Vagina (tissue), 2 donors: ENCODE measurements around the gene STOX1. TPM values are rescaled to one million over a fixed set of nuclear protein-coding genes. Genes with fewer than 3 reads are reported as not detected.
"Not testable (repeated sequence)": the region's sequence is repeated elsewhere in the genome, so short reads cannot be mapped to it uniquely, and the experiment has no call there.

Experiments
- DNase-seq, 2 donors: peaks; one replicate each; pipeline ENCODE4 v3.0.0-alpha.2; 2017; ENCODE audit errors: extremely low spot score in 2 of 2
- H3K27ac ChIP-seq: fragments of 200-600 bp; sonication (generic); one replicate; pipeline ENCODE4 v1.5.1; 2019
- H3K27me3 ChIP-seq: fragments of 200-600 bp; sonication (generic); one replicate; pipeline ENCODE4 v1.5.1; 2019
- H3K36me3 ChIP-seq, 2 donors: fragments of 200-600 bp; sonication (generic); one replicate each; pipeline ENCODE4 v1.5.1; 2017 to 2019
- H3K4me1 ChIP-seq: fragments of 200-600 bp; sonication (generic); one replicate; pipeline ENCODE4 v1.5.1; 2019
- H3K4me3 ChIP-seq, 2 donors: fragments of 200-600 bp; sonication (generic); 1 replicate in 1 of 2; 2 replicates in 1 of 2; pipeline ENCODE4 v1.5.1; 2016 to 2019
- H3K9me3 ChIP-seq: fragments of 200-600 bp; sonication (generic); one replicate; pipeline ENCODE4 v1.5.1; 2019
- POLR2A ChIP-seq, 2 donors: fragments of 450-650 bp; IDR thresholded peaks; one replicate each; pipeline ENCODE4 v1.6.1; 2017; ENCODE audit warnings: antibody characterized with exemption in 2 of 2, mild to moderate bottlenecking in 2 of 2, moderate library complexity in 2 of 2
- POLR2AphosphoS5 ChIP-seq, 2 donors: sonication (generic); formaldehyde crosslinking; IDR thresholded peaks; one replicate each; pipeline ENCODE4 v1.9.0; 2017; ENCODE audit warnings: antibody characterized with exemption in 2 of 2, mild to moderate bottlenecking in 2 of 2, low read depth in 1 of 2; ENCODE audit not compliant: insufficient read depth in 1 of 2
- intact Hi-C: fragments of 100-400 bp; cut with DNase I; formaldehyde crosslinking; loops from one replicate; pipeline ENCODE4 v1.15.1; 2023
- total RNA-seq: library from RNA; depleted of rRNA; stranded (reverse); fragments of >200 nt; gene quantifications from one replicate; pipeline ENCODE4 v1.2.3, GENCODE V29; 2016
- TF ChIP-seq, protein P1 (sequence below), 3 experiments: fragments of 450-650 bp in 2 of 3; fragments of 200-600 bp in 1 of 3; sonication (generic) in 1 of 3; IDR thresholded peaks; one replicate each; pipeline ENCODE4 v1.5.1; 2017 to 2019; ENCODE audit warnings: antibody characterized with exemption in 3 of 3, mild to moderate bottlenecking in 2 of 3, moderate library complexity in 2 of 3

Gene STOX1
- total RNA-seq, 1 donor from 2014 or later: 2.5 TPM

DNA sequence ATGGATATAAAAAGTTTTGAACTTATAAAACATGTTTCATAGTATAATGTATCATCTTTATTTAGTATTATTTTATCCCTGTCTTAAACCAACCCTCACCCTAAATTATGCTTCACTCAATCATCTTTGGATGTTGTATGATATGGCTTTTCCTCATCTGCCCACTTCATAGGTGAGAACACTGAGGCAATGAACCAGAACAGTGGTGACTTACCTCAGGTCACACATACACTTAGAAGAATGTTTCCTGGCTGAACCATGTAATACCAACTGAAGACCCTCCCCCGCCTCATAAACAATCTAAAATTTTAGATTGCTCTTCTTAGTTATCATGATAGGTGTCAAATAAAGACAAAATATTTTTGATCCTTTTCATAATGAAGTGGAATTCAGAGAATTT is 22.6 kb upstream of the STOX1 start:
- H3K27me3 ChIP-seq: no peaks in the 10 kb centered on the region
- intact Hi-C loops: loop anchor here (10.0 kb wide), 1 partner anchor 90 kb away; no protein-coding TSS in a partner anchor
- no peak for TF ChIP-seq POLR2AphosphoS5 (IDR thresholded peaks at IDR 0.05; ENCODE audit: insufficient read depth in 1 of 2, low read depth in 1 of 2)
- TF ChIP-seq, protein P1, sequence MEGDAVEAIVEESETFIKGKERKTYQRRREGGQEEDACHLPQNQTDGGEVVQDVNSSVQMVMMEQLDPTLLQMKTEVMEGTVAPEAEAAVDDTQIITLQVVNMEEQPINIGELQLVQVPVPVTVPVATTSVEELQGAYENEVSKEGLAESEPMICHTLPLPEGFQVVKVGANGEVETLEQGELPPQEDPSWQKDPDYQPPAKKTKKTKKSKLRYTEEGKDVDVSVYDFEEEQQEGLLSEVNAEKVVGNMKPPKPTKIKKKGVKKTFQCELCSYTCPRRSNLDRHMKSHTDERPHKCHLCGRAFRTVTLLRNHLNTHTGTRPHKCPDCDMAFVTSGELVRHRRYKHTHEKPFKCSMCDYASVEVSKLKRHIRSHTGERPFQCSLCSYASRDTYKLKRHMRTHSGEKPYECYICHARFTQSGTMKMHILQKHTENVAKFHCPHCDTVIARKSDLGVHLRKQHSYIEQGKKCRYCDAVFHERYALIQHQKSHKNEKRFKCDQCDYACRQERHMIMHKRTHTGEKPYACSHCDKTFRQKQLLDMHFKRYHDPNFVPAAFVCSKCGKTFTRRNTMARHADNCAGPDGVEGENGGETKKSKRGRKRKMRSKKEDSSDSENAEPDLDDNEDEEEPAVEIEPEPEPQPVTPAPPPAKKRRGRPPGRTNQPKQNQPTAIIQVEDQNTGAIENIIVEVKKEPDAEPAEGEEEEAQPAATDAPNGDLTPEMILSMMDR (IDR thresholded peaks at IDR 0.05): no peak
- TF ChIP-seq POLR2A (IDR thresholded peaks at IDR 0.05): no peak
- H3K27ac ChIP-seq: no peak overlapping the region
- no peaks in the 10 kb centered on the region for H3K36me3 ChIP-seq
- H3K4me3 ChIP-seq: no peak overlapping the region
- no peaks in the 10 kb centered on the region for H3K4me1 ChIP-seq
- no peak for DNase-seq
- no peaks in the 10 kb centered on the region for H3K9me3 ChIP-seq

DNA sequence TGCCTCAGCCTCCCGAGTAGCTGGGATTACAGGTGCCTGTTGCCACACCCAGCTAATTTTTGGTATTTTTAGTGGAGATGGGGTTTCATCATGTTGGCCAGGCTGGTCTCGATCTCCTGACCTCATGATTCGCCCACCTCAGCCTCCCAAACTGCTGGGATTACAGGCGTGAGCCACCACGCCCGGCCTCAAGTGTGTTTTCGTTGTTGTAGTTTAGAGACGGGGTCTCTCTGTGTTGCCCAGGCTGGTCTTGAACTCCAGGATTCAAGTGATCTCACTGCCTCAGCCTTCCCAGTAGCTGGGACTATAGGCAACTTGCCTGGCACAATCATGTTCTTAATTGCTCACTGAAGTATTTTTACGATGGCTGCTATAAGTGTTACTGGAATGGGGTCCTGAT is 16.5 kb upstream of the STOX1 start:
- H3K27ac ChIP-seq, intact Hi-C loops, H3K36me3 ChIP-seq, H3K4me1 ChIP-seq, H3K27me3 ChIP-seq, H3K9me3 ChIP-seq, H3K4me3 ChIP-seq, DNase-seq: not testable (repeated sequence)

DNA sequence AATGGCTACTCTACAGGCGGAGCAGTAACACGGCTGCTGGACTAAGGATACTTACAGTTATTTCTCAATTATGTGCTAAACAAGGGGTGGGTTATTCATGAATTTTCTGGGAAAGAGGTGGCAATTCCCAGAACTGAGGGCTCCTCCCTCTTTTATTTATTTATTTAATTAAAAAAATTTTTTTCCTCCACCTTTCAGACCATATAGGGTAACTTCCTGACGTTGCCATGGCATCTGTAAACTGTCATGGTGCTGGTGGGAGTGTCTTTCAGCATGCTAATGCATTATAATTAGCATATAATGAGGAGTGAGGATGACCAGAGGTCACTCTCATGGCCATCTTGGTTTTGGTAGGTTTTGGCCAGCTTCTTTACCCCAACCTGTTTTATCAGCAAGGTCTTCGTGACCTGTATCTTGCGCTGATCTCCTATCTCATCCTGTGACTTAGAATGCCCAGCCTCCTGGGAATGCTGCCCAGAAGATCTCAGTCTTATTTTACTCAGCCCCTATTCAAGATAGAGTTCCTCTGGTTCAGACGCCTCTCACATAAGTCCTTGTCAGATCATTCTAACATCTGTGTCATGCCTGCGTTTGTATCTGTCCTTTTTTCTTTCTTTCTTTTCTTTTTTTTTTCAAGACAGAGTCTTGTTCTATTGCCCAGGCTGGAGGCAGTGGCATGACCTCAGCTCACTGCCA is 15.9 kb upstream of the STOX1 start:
- no peak for TF ChIP-seq POLR2A (IDR thresholded peaks at IDR 0.05)
- TF ChIP-seq POLR2AphosphoS5 (IDR thresholded peaks at IDR 0.05; ENCODE audit: insufficient read depth in 1 of 2, low read depth in 1 of 2): no peak
- TF ChIP-seq, protein P1 (IDR thresholded peaks at IDR 0.05): no peak
- Histone ChIP-seq H3K27ac (no peak overlapping the region), H3K27me3 (no peaks in the 10 kb centered on the region), H3K4me1 (no peaks in the 10 kb centered on the region), H3K4me3 (no peak overlapping the region), H3K9me3 (no peaks in the 10 kb centered on the region), H3K36me3 (no peaks in the 10 kb centered on the region)
- DNase-seq: no peak
- intact Hi-C loops: no loop called here

DNA sequence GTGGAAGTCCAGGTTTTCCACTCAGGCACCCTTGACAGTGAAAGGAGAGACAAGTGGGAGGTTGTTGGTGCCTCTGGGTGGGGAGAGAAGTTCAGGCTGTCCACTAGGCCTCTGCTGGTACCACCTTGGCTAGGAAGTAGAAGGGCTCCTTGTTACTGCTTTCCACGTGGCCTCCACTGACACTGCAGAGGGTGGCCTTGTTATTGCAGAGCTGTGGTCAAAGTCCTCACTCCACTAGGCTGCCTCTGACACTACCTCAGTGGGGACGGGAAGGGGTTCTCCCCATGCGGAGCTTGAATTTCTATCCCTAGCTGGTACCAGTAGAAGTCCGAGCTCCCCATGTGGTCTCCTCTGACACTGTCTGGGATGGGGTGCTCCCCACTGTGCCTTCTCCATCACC is 14.9 kb upstream of the STOX1 start:
- H3K27me3 ChIP-seq: no peaks in the 10 kb centered on the region
- TF ChIP-seq POLR2AphosphoS5 (IDR thresholded peaks at IDR 0.05; ENCODE audit: insufficient read depth in 1 of 2, low read depth in 1 of 2): no peak
- TF ChIP-seq POLR2A (IDR thresholded peaks at IDR 0.05): no peak
- TF ChIP-seq, protein P1 (IDR thresholded peaks at IDR 0.05): no peak
- H3K27ac ChIP-seq: no peak overlapping the region

DNA sequence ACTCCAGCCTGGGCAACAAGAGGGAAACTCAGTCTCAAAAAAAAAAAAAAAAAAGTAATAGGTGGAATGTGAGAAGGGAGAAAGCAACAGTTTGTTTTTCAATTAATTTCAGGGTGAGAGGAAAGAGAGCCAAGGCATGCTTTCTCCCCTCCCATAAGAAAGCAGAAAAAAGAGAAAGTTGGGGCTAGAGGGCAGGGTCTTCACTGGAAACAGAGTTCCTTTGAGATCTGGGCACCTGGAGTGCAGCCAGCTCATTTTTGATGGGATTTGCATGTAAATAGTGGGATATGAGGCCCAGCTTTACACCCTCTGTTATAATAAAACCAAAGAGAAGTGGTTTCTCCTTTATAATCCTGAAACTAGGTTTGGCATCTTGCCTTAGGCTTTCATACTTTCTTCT is 13.8 kb upstream of the STOX1 start:
- DNase-seq: no peak
- no peaks in the 10 kb centered on the region for H3K36me3 ChIP-seq
- TF ChIP-seq, protein P1 (IDR thresholded peaks at IDR 0.05): no peak
- TF ChIP-seq POLR2A (IDR thresholded peaks at IDR 0.05) (no peak), POLR2AphosphoS5 (IDR thresholded peaks at IDR 0.05; ENCODE audit: insufficient read depth in 1 of 2, low read depth in 1 of 2) (no peak)
- no peak overlapping the region for H3K27ac ChIP-seq
- H3K9me3 ChIP-seq: no peaks in the 10 kb centered on the region
- no peaks in the 10 kb centered on the region for H3K4me1 ChIP-seq
- no peak overlapping the region for H3K4me3 ChIP-seq
- H3K27me3 ChIP-seq: no peaks in the 10 kb centered on the region
- intact Hi-C loops: no loop called here

More for the DNA sequence above, 14.9 kb upstream of the STOX1 start:
- no peaks in the 10 kb centered on the region for H3K36me3 ChIP-seq
- H3K9me3 ChIP-seq: no peaks in the 10 kb centered on the region
- no peak for DNase-seq
- H3K4me1 ChIP-seq: no peaks in the 10 kb centered on the region
- intact Hi-C loops: no loop called here
- H3K4me3 ChIP-seq: no peak overlapping the region
